Ovary (tissue), 3 donors: Measurements from ENCODE around the gene WNT9A.

Source experiments
- EP300 ChIP-seq: sonication (generic); formaldehyde crosslinking; IDR thresholded peaks from one replicate; pipeline ENCODE4 v1.6.1; 2017; ENCODE audit warnings: antibody characterized with exemption
- POLR2A ChIP-seq: fragments of 450-650 bp; IDR thresholded peaks from one replicate; pipeline ENCODE4 v1.6.1; 2017; ENCODE audit warnings: antibody characterized with exemption, mild to moderate bottlenecking, moderate library complexity
- TF ChIP-seq, protein P1 (sequence below), 3 donors: fragments of 450-650 bp in 2 of 3; fragments of 200-600 bp in 1 of 3; IDR thresholded peaks; one replicate each; pipeline versions ENCODE4 v1.5.1 to v1.8.0; 2016 to 2022; ENCODE audit warnings: antibody characterized with exemption in 3 of 3, mild to moderate bottlenecking in 1 of 3
- donor health status: DM: no; HTN: no; CAD: no.

GRCh38 chr1:227921461-227922185 lies 26.1 kb downstream of the WNT9A start:
- TF ChIP-seq POLR2A (no peak), EP300 (no peak)
- TF ChIP-seq, protein P1, sequence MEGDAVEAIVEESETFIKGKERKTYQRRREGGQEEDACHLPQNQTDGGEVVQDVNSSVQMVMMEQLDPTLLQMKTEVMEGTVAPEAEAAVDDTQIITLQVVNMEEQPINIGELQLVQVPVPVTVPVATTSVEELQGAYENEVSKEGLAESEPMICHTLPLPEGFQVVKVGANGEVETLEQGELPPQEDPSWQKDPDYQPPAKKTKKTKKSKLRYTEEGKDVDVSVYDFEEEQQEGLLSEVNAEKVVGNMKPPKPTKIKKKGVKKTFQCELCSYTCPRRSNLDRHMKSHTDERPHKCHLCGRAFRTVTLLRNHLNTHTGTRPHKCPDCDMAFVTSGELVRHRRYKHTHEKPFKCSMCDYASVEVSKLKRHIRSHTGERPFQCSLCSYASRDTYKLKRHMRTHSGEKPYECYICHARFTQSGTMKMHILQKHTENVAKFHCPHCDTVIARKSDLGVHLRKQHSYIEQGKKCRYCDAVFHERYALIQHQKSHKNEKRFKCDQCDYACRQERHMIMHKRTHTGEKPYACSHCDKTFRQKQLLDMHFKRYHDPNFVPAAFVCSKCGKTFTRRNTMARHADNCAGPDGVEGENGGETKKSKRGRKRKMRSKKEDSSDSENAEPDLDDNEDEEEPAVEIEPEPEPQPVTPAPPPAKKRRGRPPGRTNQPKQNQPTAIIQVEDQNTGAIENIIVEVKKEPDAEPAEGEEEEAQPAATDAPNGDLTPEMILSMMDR (IDR thresholded peaks at IDR 0.05) = no peak
